ENCODE results near the gene FAM229A. TPM values are rescaled to one million over a fixed set of nuclear protein-coding genes. Genes with fewer than 3 reads are reported as not detected.

Gene FAM229A
- total RNA-seq, 2 experiments from 2014 or later = 2.7 to 3.1 TPM

Other genes starting within 250 kb of the FAM229A start
- gene TXLNA, start 182.8 kb downstream of the FAM229A start, total RNA-seq = 100 to 1,000 TPM; 100 to 103 TPM
- 10 to 100 TPM; 20.6 to 23.3 TPM for gene CCDC28B, start 161.9 kb downstream of the FAM229A start, total RNA-seq
- gene IQCC, start 156.8 kb downstream of the FAM229A start, total RNA-seq = 1 to 10 TPM; 5.8 to 6.3 TPM
- under 1 TPM in 1 of 2 experiments, not detected in 1; 0.21 TPM for gene DCDC2B, start 153.4 kb downstream of the FAM229A start, total RNA-seq
- 10 to 100 TPM in 1 of 2 experiments, 1 to 10 TPM in 1; 9.2 to 12.0 TPM for gene TMEM234, start 140.1 kb downstream of the FAM229A start, total RNA-seq
- gene EIF3I, start 140.1 kb downstream of the FAM229A start, total RNA-seq = 100 to 1,000 TPM; 387 to 402 TPM
- gene FAM167B, start 115.3 kb downstream of the FAM229A start, total RNA-seq = under 1 TPM in 1 of 2 experiments, not detected in 1; 0.40 TPM
- 100 to 1,000 TPM; 279 to 294 TPM for gene LCK, start 111.2 kb downstream of the FAM229A start, total RNA-seq
- 100 to 1,000 TPM; 159 to 160 TPM for gene HDAC1, start 70.4 kb downstream of the FAM229A start, total RNA-seq
- gene MARCKSL1, start 26.3 kb downstream of the FAM229A start, total RNA-seq = 10 to 100 TPM; 13.0 to 13.4 TPM
- under 1 TPM; 0.36 to 0.67 TPM for gene TSSK3, start 54 bp upstream of the FAM229A start, total RNA-seq
- 10 to 100 TPM; 29.2 to 34.8 TPM for gene BSDC1, start 32.0 kb upstream of the FAM229A start, total RNA-seq
- not detected for gene ZBTB8B, start 102.6 kb upstream of the FAM229A start, total RNA-seq
- under 1 TPM; 0.17 to 0.27 TPM for gene ZBTB8A, start 176.9 kb upstream of the FAM229A start, total RNA-seq

Data from activated CD8-positive, alpha-beta memory T cell treated with anti-CD3 and anti-CD28 coated beads for 36 hours (primary cell).